ENCODE results near the gene EIF1B.

Gene EIF1B

DNA sequence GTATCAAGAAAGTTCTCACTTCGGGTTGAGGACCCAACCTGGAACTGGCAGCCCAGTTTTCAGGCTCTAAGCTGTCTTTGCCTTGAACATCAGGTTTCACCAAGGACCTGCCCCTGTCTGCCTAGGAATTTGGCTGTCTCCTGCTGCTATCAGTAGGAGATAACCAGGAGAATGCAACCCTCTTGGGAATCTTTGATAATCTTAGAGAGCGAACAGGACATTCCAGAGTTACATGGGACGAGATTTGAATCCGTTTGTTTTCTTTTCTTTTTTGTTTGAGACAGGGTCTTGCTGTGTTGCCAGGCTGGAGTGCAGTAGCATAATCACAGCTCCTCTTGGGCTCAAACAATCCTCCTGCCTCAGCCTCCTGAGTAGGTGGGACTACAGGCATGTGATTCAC lies 18.0 kb upstream of the EIF1B start:
- H3K36me3 ChIP-seq (ENCODE audit: control insufficient read depth, insufficient read depth, low read length), result no peaks in the 10 kb centered on the region
- H3K27me3 ChIP-seq (ENCODE audit: control insufficient read depth, insufficient read depth, low read length), result no peaks in the 10 kb centered on the region
- H3K27ac ChIP-seq (ENCODE audit: low read depth, low read length), result no peak overlapping the region
- no peak overlapping the region for H3K4me3 ChIP-seq (ENCODE audit: low read depth, low read length)
- H3K4me1 ChIP-seq (ENCODE audit: control insufficient read depth, insufficient read depth, low read length), result peaks cover 34% of the 10 kb centered on the region
- H3K9me3 ChIP-seq (ENCODE audit: control insufficient read depth, insufficient read depth, low read depth, low read length), result no peaks in the 10 kb centered on the region
- H3K9ac ChIP-seq (ENCODE audit: low read length), result no peak overlapping the region

DNA sequence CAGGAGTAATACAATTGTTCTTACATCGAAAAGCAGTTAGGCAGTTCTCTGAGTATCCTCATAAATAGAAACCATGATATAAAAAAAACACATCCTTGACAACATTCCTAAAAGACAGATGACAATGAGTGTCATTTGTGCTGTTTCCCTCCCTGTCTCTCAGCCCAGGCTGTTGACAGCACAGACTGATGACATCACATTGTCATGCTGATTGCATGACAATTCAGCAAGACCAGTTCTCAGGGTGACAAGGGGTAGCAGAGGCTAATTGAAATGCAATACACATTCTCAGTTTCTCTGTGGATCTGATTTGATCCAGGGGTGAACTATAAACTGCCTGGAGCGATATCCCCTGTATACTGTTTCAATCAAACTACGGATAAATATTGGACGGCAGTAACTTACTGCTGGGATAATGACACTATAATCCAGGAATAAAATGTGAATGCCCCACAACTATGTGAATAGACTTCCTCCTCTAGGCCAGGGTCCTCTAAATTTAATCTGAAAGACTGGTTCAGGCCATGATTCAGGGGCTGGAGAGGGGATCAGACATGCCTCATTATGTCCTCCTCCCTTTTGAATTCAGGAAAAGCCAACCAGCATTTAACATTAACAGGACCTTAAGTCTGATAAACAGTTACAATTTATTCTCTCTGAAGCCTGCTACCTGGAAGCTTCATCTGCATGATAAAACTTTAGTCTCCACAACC lies 16.7 kb upstream of the EIF1B start:
- peak overlapping the region; percentile 46; the same call in 1 of the 2 replicates for H3K27ac ChIP-seq (ENCODE audit: low read depth, low read length)
- no peak overlapping the region for H3K4me3 ChIP-seq (ENCODE audit: low read depth, low read length)
- no peaks in the 10 kb centered on the region for H3K27me3 ChIP-seq (ENCODE audit: control insufficient read depth, insufficient read depth, low read length)
- no peaks in the 10 kb centered on the region for H3K36me3 ChIP-seq (ENCODE audit: control insufficient read depth, insufficient read depth, low read length)
- no peaks in the 10 kb centered on the region for H3K9me3 ChIP-seq (ENCODE audit: control insufficient read depth, insufficient read depth, low read depth, low read length)
- H3K4me1 ChIP-seq (ENCODE audit: control insufficient read depth, insufficient read depth, low read length), result peaks cover 34% of the 10 kb centered on the region
- H3K9ac ChIP-seq (ENCODE audit: low read length), result no peak overlapping the region

DNA sequence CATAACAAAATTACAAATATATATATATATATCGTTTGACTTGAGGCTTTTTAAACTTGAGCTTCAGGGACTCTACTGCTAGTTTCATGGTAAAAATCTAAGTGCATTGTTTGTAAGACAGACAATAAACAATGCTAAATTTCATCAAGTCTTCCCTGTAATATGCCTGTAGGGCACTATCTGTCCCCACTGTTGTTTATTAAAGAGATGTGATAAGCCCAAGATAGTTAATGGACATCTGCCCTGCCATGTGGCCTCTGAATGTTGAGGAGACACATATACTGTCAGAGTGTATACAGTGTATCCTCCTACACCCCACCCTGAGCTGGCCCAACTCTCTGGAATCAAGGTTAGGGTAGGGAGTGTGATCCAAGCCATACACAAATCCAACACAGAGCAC lies 15.1 kb upstream of the EIF1B start:
- no peak overlapping the region for H3K9ac ChIP-seq (ENCODE audit: low read length)
- no peak overlapping the region for H3K27ac ChIP-seq (ENCODE audit: low read depth, low read length)
- H3K27me3 ChIP-seq (ENCODE audit: control insufficient read depth, insufficient read depth, low read length), result no peaks in the 10 kb centered on the region
- H3K4me1 ChIP-seq (ENCODE audit: control insufficient read depth, insufficient read depth, low read length), result peaks cover 34% of the 10 kb centered on the region
- H3K36me3 ChIP-seq (ENCODE audit: control insufficient read depth, insufficient read depth, low read length), result no peaks in the 10 kb centered on the region
- H3K4me3 ChIP-seq (ENCODE audit: low read depth, low read length), result no peak overlapping the region
- H3K9me3 ChIP-seq (ENCODE audit: control insufficient read depth, insufficient read depth, low read depth, low read length), result no peaks in the 10 kb centered on the region

DNA sequence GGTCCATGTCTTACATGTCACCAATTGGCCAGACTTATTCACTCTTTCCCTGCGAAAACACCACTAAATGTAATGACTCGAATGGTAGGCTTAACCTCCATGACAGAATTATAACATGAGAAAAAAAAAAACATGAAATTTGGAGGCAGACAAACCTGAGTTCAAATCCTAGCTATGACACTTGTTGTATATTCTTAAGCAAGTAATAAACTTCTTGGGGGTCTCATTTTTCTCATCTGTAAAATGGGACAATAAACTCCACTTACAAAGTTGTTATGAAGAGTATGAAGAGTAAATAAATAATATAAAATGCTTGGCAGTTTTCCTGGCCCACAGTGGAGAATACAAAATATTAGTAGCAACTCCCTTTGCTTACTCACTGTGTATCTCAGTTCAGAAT lies 11.4 kb upstream of the EIF1B start:
- no peaks in the 10 kb centered on the region for H3K36me3 ChIP-seq (ENCODE audit: control insufficient read depth, insufficient read depth, low read length)
- H3K27ac ChIP-seq (ENCODE audit: low read depth, low read length), result no peak overlapping the region
- no peaks in the 10 kb centered on the region for H3K9me3 ChIP-seq (ENCODE audit: control insufficient read depth, insufficient read depth, low read depth, low read length)
- H3K4me1 ChIP-seq (ENCODE audit: control insufficient read depth, insufficient read depth, low read length), result peaks cover 7% of the 10 kb centered on the region
- no peaks in the 10 kb centered on the region for H3K27me3 ChIP-seq (ENCODE audit: control insufficient read depth, insufficient read depth, low read length)
- H3K4me3 ChIP-seq (ENCODE audit: low read depth, low read length), result no peak overlapping the region
- H3K9ac ChIP-seq (ENCODE audit: low read length), result no peak overlapping the region

DNA sequence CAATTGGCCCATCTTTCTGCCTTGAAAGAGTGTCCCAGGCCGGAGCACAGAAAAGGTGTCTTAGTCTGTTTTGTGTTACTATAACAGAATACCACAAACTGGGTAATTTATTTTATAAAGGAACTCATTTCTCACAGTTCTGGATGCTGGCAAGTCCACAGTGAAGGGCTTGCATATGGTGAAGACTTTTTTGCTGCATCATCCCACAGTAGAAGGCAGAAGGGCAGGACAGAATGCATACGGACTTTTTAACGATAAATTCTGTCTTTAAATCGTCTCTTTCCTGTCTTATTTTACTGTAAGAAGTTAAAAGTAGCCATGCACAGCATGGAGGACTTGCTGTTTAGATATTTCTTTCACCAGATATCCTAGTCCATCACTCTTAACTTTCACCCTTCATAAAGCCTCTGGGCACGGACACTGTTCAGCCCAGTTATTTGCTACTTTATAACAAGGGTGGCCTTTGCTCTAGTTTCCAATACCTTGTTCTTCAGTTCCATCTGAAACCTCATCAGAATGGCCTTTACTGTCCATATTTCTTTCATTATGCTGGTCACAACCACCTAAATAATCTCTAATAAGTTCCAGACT lies 10.3 kb upstream of the EIF1B start:
- Histone ChIP-seq H3K4me1 (ENCODE audit: control insufficient read depth, insufficient read depth, low read length) (no peaks in the 10 kb centered on the region), H3K36me3 (ENCODE audit: control insufficient read depth, insufficient read depth, low read length) (no peaks in the 10 kb centered on the region), H3K27ac (ENCODE audit: low read depth, low read length) (no peak overlapping the region), H3K9me3 (ENCODE audit: control insufficient read depth, insufficient read depth, low read depth, low read length) (no peaks in the 10 kb centered on the region), H3K27me3 (ENCODE audit: control insufficient read depth, insufficient read depth, low read length) (no peaks in the 10 kb centered on the region), H3K9ac (ENCODE audit: low read length) (no peak overlapping the region), H3K4me3 (ENCODE audit: low read depth, low read length) (no peak overlapping the region)

DNA sequence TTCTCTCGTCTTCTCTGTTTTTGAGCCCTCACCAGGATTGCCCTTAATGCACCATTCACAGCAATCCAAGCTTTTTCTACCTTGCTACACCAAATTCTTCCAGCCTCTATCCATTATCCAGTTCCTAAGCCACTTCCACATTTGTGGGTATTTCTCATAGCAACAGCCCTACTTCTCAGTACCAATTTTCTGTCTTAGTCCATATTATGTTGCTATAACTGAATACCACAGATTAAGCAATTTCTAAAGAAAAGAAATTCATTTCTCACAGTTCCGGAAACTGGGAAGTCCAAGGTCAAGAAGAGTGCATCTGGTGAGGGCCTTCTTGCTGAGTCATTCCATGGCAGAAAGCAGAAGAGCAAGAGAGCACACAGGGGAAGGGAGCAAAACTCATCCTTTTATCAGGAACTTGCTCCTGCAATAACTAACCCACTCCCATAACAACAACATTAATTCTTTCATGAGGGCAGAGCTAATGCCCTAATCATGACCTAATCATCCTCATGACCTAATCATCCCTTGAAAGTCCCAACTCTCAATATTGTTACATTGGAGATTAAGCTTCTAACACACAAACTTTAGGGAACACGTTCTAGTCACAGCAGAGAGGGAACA lies 9.7 kb upstream of the EIF1B start:
- H3K9me3 ChIP-seq (ENCODE audit: control insufficient read depth, insufficient read depth, low read depth, low read length), result no peaks in the 10 kb centered on the region
- no peak overlapping the region for H3K4me3 ChIP-seq (ENCODE audit: low read depth, low read length)
- no peak overlapping the region for H3K9ac ChIP-seq (ENCODE audit: low read length)
- no peaks in the 10 kb centered on the region for H3K36me3 ChIP-seq (ENCODE audit: control insufficient read depth, insufficient read depth, low read length)
- H3K27ac ChIP-seq (ENCODE audit: low read depth, low read length), result no peak overlapping the region
- no peaks in the 10 kb centered on the region for H3K4me1 ChIP-seq (ENCODE audit: control insufficient read depth, insufficient read depth, low read length)
- no peaks in the 10 kb centered on the region for H3K27me3 ChIP-seq (ENCODE audit: control insufficient read depth, insufficient read depth, low read length)

DNA sequence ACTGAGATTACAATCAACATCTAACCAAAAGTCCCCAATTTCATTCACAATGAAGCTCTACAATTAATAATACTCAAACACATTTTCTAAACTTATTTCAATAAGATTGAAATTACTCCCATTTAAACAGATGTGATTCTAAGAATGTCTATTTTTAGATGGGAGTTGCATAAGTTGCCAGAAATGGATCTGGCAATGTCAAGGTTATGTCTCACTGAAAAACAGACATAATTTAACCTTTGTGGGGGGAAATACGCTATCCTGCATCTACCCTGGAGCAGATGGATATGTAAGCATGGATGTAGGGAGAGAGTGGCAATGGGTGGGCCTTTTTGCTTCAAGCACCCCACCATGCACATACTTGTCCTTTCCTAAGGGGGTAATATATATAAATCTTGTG lies 6.7 kb upstream of the EIF1B start:
- Histone ChIP-seq H3K36me3 (ENCODE audit: control insufficient read depth, insufficient read depth, low read length) (no peaks in the 10 kb centered on the region), H3K4me3 (ENCODE audit: low read depth, low read length) (no peak overlapping the region), H3K9me3 (ENCODE audit: control insufficient read depth, insufficient read depth, low read depth, low read length) (no peaks in the 10 kb centered on the region), H3K27ac (ENCODE audit: low read depth, low read length) (no peak overlapping the region), H3K4me1 (ENCODE audit: control insufficient read depth, insufficient read depth, low read length) (no peaks in the 10 kb centered on the region), H3K9ac (ENCODE audit: low read length) (no peak overlapping the region), H3K27me3 (ENCODE audit: control insufficient read depth, insufficient read depth, low read length) (no peaks in the 10 kb centered on the region)

DNA sequence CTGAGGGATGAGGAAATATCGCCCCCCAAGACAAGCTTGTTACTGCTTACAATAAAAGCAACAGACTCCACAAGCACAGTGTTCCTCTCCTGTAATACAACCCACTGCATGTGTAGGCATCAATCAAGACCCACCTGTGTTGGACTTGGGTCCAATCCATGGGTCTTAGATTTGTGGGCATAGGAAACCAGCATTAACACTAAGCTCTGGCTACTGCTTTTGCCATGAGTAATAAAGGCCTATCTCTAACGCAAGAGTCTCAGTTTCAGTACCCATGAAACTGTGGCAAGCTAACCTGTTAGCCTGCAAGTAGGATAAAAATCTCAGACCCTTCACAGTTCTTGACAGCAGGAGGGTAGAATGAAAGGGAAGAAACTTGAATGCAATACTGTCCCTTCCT lies 5.2 kb upstream of the EIF1B start:
- Histone ChIP-seq H3K9me3 (ENCODE audit: control insufficient read depth, insufficient read depth, low read depth, low read length) (no peaks in the 10 kb centered on the region), H3K27me3 (ENCODE audit: control insufficient read depth, insufficient read depth, low read length) (no peaks in the 10 kb centered on the region), H3K9ac (ENCODE audit: low read length) (no peak overlapping the region)

DNA sequence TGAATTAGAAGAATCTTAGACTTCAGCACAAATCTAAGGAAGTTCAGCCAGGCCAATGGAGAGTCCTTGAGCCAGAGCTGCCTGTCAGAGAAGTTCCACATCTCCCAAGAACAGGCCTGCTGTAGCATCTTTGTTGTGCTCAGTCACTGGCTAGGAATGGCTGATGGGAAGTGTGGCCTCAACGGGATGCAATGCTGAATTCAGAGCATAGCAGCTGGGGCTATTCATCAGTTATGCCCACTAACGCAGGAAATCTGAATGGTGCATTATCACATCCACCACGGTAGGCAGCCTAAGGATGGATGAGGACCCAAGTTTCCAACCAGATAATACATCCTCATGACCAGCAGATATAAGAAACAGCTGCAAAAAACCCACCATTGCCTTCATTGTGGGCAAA lies 3.2 kb upstream of the EIF1B start:
- H3K27me3 ChIP-seq (ENCODE audit: control insufficient read depth, insufficient read depth, low read length), result no peaks in the 10 kb centered on the region
- peaks cover 6% of the 10 kb centered on the region for H3K36me3 ChIP-seq (ENCODE audit: control insufficient read depth, insufficient read depth, low read length)
- no peak overlapping the region for H3K27ac ChIP-seq (ENCODE audit: low read depth, low read length)
- H3K4me1 ChIP-seq (ENCODE audit: control insufficient read depth, insufficient read depth, low read length), result peaks cover 5% of the 10 kb centered on the region
- no peaks in the 10 kb centered on the region for H3K9me3 ChIP-seq (ENCODE audit: control insufficient read depth, insufficient read depth, low read depth, low read length)
- no peak overlapping the region for H3K9ac ChIP-seq (ENCODE audit: low read length)
- H3K4me3 ChIP-seq (ENCODE audit: low read depth, low read length), result no peak overlapping the region

More for the DNA sequence above, 5.2 kb upstream of the EIF1B start:
- Histone ChIP-seq H3K27ac (ENCODE audit: low read depth, low read length) (no peak overlapping the region), H3K36me3 (ENCODE audit: control insufficient read depth, insufficient read depth, low read length) (no peaks in the 10 kb centered on the region), H3K4me1 (ENCODE audit: control insufficient read depth, insufficient read depth, low read length) (peaks cover 5% of the 10 kb centered on the region), H3K4me3 (ENCODE audit: low read depth, low read length) (no peak overlapping the region)

DNA sequence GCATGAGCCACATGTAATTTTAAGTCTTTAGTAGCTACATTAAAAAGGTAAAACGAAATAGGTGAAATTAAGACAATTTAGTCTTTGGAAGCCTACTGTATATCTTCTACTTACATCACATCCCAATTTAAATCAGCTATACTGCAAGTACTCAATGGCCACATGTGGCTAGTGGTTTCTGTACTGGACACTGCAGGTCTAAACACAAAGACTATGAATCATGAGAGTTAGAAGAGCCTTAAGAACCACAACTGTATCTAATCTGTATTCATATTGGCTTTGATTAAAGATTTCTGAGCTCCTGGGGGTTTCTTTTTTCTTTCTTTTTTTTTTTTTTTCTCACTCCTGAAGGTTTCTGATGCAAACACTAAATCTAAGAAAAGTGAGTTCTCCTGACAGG lies 2.3 kb upstream of the EIF1B start:
- Histone ChIP-seq H3K27ac (ENCODE audit: low read depth, low read length) (no peak overlapping the region), H3K27me3 (ENCODE audit: control insufficient read depth, insufficient read depth, low read length) (no peaks in the 10 kb centered on the region), H3K36me3 (ENCODE audit: control insufficient read depth, insufficient read depth, low read length) (peaks cover 14% of the 10 kb centered on the region), H3K4me1 (ENCODE audit: control insufficient read depth, insufficient read depth, low read length) (peaks cover 5% of the 10 kb centered on the region), H3K9ac (ENCODE audit: low read length) (no peak overlapping the region), H3K4me3 (ENCODE audit: low read depth, low read length) (no peak overlapping the region), H3K9me3 (ENCODE audit: control insufficient read depth, insufficient read depth, low read depth, low read length) (no peaks in the 10 kb centered on the region)

DNA sequence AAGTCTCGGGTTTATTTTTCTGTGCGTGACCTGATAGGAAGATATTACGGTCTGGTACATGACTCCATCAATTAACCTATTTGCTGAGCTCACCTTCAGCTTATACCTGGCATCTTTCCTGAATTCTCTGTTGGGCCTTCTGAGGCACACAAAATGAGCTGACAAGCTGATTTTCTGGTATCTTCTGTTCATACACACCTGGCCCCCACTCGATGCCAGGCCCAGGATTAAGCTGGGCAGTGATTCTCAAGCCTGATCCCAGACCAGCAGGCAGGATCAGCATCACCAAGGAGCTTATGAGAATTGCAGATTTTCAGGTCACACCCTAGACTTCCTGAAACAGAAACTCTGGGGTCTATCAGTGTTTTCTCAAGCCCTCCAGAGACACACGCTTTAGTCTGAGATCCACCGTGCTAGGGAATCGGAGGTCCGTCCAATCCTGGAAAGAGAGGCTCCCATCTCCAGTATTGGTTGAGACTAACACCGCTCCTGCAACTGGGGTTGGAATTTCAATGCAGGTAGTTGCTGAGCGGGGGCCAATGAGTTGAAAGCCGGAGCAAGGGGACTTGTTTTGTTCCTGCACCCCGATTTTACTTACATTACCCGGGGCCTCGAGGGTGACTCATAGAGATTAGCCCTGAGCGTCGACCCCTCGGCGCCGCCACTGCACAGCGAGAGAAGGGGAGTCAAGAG lies 636 bp upstream of the EIF1B start:
- Histone ChIP-seq H3K9ac (ENCODE audit: low read length) (peak overlapping the region; percentile 67), H3K27ac (ENCODE audit: low read depth, low read length) (no peak overlapping the region; the same call in 1 of the 2 replicates), H3K9me3 (ENCODE audit: control insufficient read depth, insufficient read depth, low read depth, low read length) (no peaks in the 10 kb centered on the region), H3K27me3 (ENCODE audit: control insufficient read depth, insufficient read depth, low read length) (no peaks in the 10 kb centered on the region), H3K4me1 (ENCODE audit: control insufficient read depth, insufficient read depth, low read length) (peaks cover 5% of the 10 kb centered on the region), H3K4me3 (ENCODE audit: low read depth, low read length) (peak overlapping the region; percentile 70), H3K36me3 (ENCODE audit: control insufficient read depth, insufficient read depth, low read length) (peaks cover 30% of the 10 kb centered on the region)

Measured in HUES6 (cell line).